Neuronal stem cell (in vitro differentiated cells): ENCODE data around the gene KPTN.
A peak's percentile ranks its signal among the peaks of the same experiment; 100 is the strongest.

Experiments
- DNase-seq: peaks from one replicate; pipeline ENCODE4 v3.0.0-alpha.2; 2013; ENCODE audit warnings: low spot score
- H2AFZ ChIP-seq: one replicate; pipeline ENCODE4 v1.6.1; 2013; ENCODE audit warnings: mild to moderate bottlenecking, low read length, inconsistent platforms
- H2AK5ac ChIP-seq: 2 replicates; pipeline ENCODE4 v1.6.1; 2013; ENCODE audit warnings: low read depth, mild to moderate bottlenecking, inconsistent platforms, low read length, moderate library complexity, mixed read lengths
- H2BK120ac ChIP-seq: 2 replicates; pipeline ENCODE4 v1.6.1; 2013; ENCODE audit warnings: low read depth, mild to moderate bottlenecking, inconsistent platforms, low read length, moderate library complexity, mixed read lengths
- H2BK12ac ChIP-seq: one replicate; pipeline ENCODE4 v1.6.1; 2013; ENCODE audit warnings: low read length, inconsistent platforms
- H2BK15ac ChIP-seq: 2 replicates; pipeline ENCODE4 v1.6.1; 2013; ENCODE audit warnings: mild to moderate bottlenecking, low read length, inconsistent platforms, mixed read lengths
- H2BK5ac ChIP-seq: one replicate; pipeline ENCODE4 v1.6.1; 2013; ENCODE audit warnings: inconsistent platforms, mild to moderate bottlenecking, low read length, moderate library complexity
- H3K14ac ChIP-seq: one replicate; pipeline ENCODE4 v1.6.1; 2013; ENCODE audit warnings: low read length, inconsistent platforms
- H3K18ac ChIP-seq: 2 replicates; pipeline ENCODE4 v1.6.1; 2013; ENCODE audit warnings: low read length, inconsistent platforms
- H3K23ac ChIP-seq: 2 replicates; pipeline ENCODE4 v1.6.1; 2013; ENCODE audit warnings: low read depth, mild to moderate bottlenecking, mixed read lengths, low read length, inconsistent platforms; ENCODE audit not compliant: poor library complexity
- H3K27ac ChIP-seq: replicated peaks from 3 replicates; pipeline ENCODE4 v1.5.1; 2013; ENCODE audit warnings: low read length, inconsistent platforms
- H3K27me3 ChIP-seq, 3 experiments: 2 replicates each; pipeline ENCODE4 v1.6.1; 2013; ENCODE audit warnings: low read length in 3 of 3, mild to moderate bottlenecking in 2 of 3, inconsistent platforms in 1 of 3, low read depth in 1 of 3, mixed read lengths in 1 of 3, moderate library complexity in 1 of 3; ENCODE audit not compliant: control insufficient read depth in 3 of 3, insufficient read depth in 3 of 3
- H3K36me3 ChIP-seq, 2 donors: replicated peaks in 1 of 2; 2 replicates each; pipeline ENCODE4 v1.6.1; 2013; ENCODE audit warnings: low read length in 2 of 2; ENCODE audit not compliant: control insufficient read depth in 2 of 2, insufficient read depth in 2 of 2
- H3K4ac ChIP-seq: 2 replicates; pipeline ENCODE4 v1.6.1; 2013; ENCODE audit warnings: inconsistent platforms, mild to moderate bottlenecking, low read length, moderate library complexity
- H3K4me1 ChIP-seq, 2 donors: 1 replicate in 1 of 2; 2 replicates in 1 of 2; pipeline ENCODE4 v1.6.1; 2013; ENCODE audit warnings: low read length in 2 of 2, low read depth in 1 of 2; ENCODE audit not compliant: control insufficient read depth in 2 of 2, insufficient read depth in 1 of 2
- H3K4me2 ChIP-seq: one replicate; pipeline ENCODE4 v1.6.1; 2013; ENCODE audit warnings: mild to moderate bottlenecking, low read length, inconsistent platforms; ENCODE audit not compliant: insufficient read depth, poor library complexity, severe bottlenecking
- H3K4me3 ChIP-seq, 2 donors: 2 replicates each; pipeline ENCODE4 v1.5.1; 2013; ENCODE audit warnings: low read length in 2 of 2, mild to moderate bottlenecking in 2 of 2, inconsistent platforms in 1 of 2, moderate library complexity in 1 of 2
- H3K79me1 ChIP-seq: one replicate; pipeline ENCODE4 v1.6.1; 2013; ENCODE audit warnings: low read depth, mild to moderate bottlenecking, inconsistent platforms, low read length, moderate library complexity
- H3K9ac ChIP-seq: one replicate; pipeline ENCODE4 v1.6.1; 2013; ENCODE audit warnings: mild to moderate bottlenecking, low read depth, low read length, inconsistent platforms; ENCODE audit not compliant: poor library complexity
- H3K9me3 ChIP-seq, 2 donors: replicated peaks in 1 of 2; 2 replicates each; pipeline versions ENCODE3 to v1.6.1; 2013; ENCODE audit warnings: low read length in 2 of 2, mild to moderate bottlenecking in 2 of 2, inconsistent platforms in 1 of 2, low read depth in 1 of 2, mixed read lengths in 1 of 2, moderate library complexity in 1 of 2; ENCODE audit not compliant: control insufficient read depth in 2 of 2, insufficient read depth in 1 of 2
- H4K8ac ChIP-seq: one replicate; pipeline ENCODE4 v1.6.1; 2013; ENCODE audit warnings: low read depth, mild to moderate bottlenecking, inconsistent platforms, low read length, moderate library complexity
- H4K91ac ChIP-seq: one replicate; pipeline ENCODE4 v1.6.1; 2013; ENCODE audit warnings: low read length, low read depth, mild to moderate bottlenecking, inconsistent platforms; ENCODE audit not compliant: poor library complexity
- WGBS, 2 donors: extraction: QIAGEN DNeasy Blood & Tissue Kit; methylation state at CpG; one replicate each; pipeline ENCODE4 v1.1.7; 2013; ENCODE audit warnings: missing lambda C conversion rate in 2 of 2, mixed read lengths in 1 of 2; ENCODE audit not compliant: insufficient read length in 2 of 2, insufficient replicate concordance in 1 of 2; ENCODE audit errors: extremely low coverage in 2 of 2; 5-methylcytosine and 5-hydroxymethylcytosine counted together

Gene KPTN

GRCh38 chr19:47508721-47509120 is 24.7 kb upstream of the KPTN start:
- H3K23ac ChIP-seq, result no peak overlapping the region
- no peak overlapping the region for H3K9ac ChIP-seq
- H3K9me3 ChIP-seq, result no peaks in the 10 kb centered on the region
- H4K8ac ChIP-seq, result no peak overlapping the region
- H3K4me1 ChIP-seq, result peaks cover 0 to 15% of the 10 kb centered on the region in 2 donors
- H3K18ac ChIP-seq, result no peak overlapping the region
- no peak overlapping the region for H3K4me3 ChIP-seq
- no peak overlapping the region for H3K4ac ChIP-seq
- no peak overlapping the region for H2AK5ac ChIP-seq
- H2BK12ac ChIP-seq, result no peak overlapping the region
- no peak overlapping the region for H3K27ac ChIP-seq
- no peak overlapping the region for H3K14ac ChIP-seq
- peaks cover 23% of the 10 kb centered on the region for H3K79me1 ChIP-seq
- no CpG with 5 or more reads among the region's 5 CpGs for WGBS, 2 donors
- H4K91ac ChIP-seq, result no peak overlapping the region
- DNase-seq, result no peak
- H3K36me3 ChIP-seq, result peaks cover 0 to 10% of the 10 kb centered on the region in 2 donors
- H2BK120ac ChIP-seq, result no peak overlapping the region
- H2BK15ac ChIP-seq, result no peak overlapping the region
- no peaks in the 10 kb centered on the region for H3K27me3 ChIP-seq
- H3K4me2 ChIP-seq, result no peak overlapping the region
- H2BK5ac ChIP-seq, result no peak overlapping the region
- H2AFZ ChIP-seq, result no peak overlapping the region

- Histone ChIP-seq H2BK15ac (peak overlapping the region; percentile 20), H2AK5ac (no peak overlapping the region), H3K4me2 (no peak overlapping the region), H3K27ac (no peak overlapping the region), H2BK120ac (no peak overlapping the region), H3K18ac (no peak overlapping the region), H3K14ac (no peak overlapping the region), H2BK5ac (no peak overlapping the region), H3K27me3 (no peaks in the 10 kb centered on the region), H3K79me1 (peaks cover 22% of the 10 kb centered on the region), H3K9me3 (no peaks in the 10 kb centered on the region), H3K9ac (no peak overlapping the region), H4K91ac (no peak overlapping the region), H2AFZ (no peak overlapping the region), H3K4me1 (peaks cover 0 to 13% of the 10 kb centered on the region in 2 donors), H4K8ac (no peak overlapping the region), H3K23ac (no peak overlapping the region), H3K36me3 (peaks cover 3 to 17% of the 10 kb centered on the region in 2 donors), H3K4ac (no peak overlapping the region), H2BK12ac (no peak overlapping the region), H3K4me3 (no peak overlapping the region)
- no peak for DNase-seq
- WGBS, 2 donors, result no CpG with 5 or more reads among the region's 11 CpGs
Observed at GRCh38 chr19:47507924-47508553, 24.0 kb upstream of the KPTN start.

- H3K9ac ChIP-seq, result peak overlapping the region; percentile 51
- H4K91ac ChIP-seq, result no peak overlapping the region
- no peak for DNase-seq
- H3K79me1 ChIP-seq, result peaks cover 16% of the 10 kb centered on the region
- H3K23ac ChIP-seq, result no peak overlapping the region
- H2BK5ac ChIP-seq, result no peak overlapping the region
- peaks cover 0 to 13% of the 10 kb centered on the region in 2 donors for H3K4me1 ChIP-seq
- H2AFZ ChIP-seq, result no peak overlapping the region
- no CpG with 5 or more reads among the region's 6 CpGs for WGBS, 2 donors
- H2BK12ac ChIP-seq, result no peak overlapping the region
- no peaks in the 10 kb centered on the region for H3K9me3 ChIP-seq
- H2BK15ac ChIP-seq, result no peak overlapping the region
- no peak overlapping the region for H3K4me3 ChIP-seq
- H3K27me3 ChIP-seq, result no peaks in the 10 kb centered on the region
- H3K14ac ChIP-seq, result no peak overlapping the region
- no peak overlapping the region for H4K8ac ChIP-seq
- no peak overlapping the region for H2BK120ac ChIP-seq
- no peak overlapping the region for H2AK5ac ChIP-seq
- H3K27ac ChIP-seq, result no peak overlapping the region
- no peak overlapping the region for H3K4ac ChIP-seq
- H3K18ac ChIP-seq, result no peak overlapping the region
- H3K36me3 ChIP-seq, result peaks cover 3 to 23% of the 10 kb centered on the region in 2 donors
- no peak overlapping the region for H3K4me2 ChIP-seq
Observed at GRCh38 chr19:47507012-47507411, 23.0 kb upstream of the KPTN start.

GRCh38 chr19:47506459-47506858 is 22.4 kb upstream of the KPTN start:
- Histone ChIP-seq H3K23ac (no peak overlapping the region), H3K14ac (no peak overlapping the region), H3K4me2 (no peak overlapping the region), H4K91ac (no peak overlapping the region), H2BK5ac (no peak overlapping the region), H3K27me3 (no peaks in the 10 kb centered on the region), H3K18ac (no peak overlapping the region), H3K9ac (no peak overlapping the region), H3K4ac (no peak overlapping the region), H2AK5ac (no peak overlapping the region), H2BK15ac (no peak overlapping the region), H4K8ac (no peak overlapping the region), H3K27ac (no peak overlapping the region), H3K9me3 (no peaks in the 10 kb centered on the region), H2BK12ac (no peak overlapping the region), H3K36me3 (peaks cover 3 to 26% of the 10 kb centered on the region in 2 donors), H2BK120ac (no peak overlapping the region), H2AFZ (no peak overlapping the region), H3K4me1 (peaks cover 0 to 13% of the 10 kb centered on the region in 2 donors), H3K4me3 (no peak overlapping the region), H3K79me1 (peaks cover 11% of the 10 kb centered on the region)
- DNase-seq, result no peak
- WGBS, 2 donors, result no CpG with 5 or more reads among the region's 8 CpGs
